Type B pancreatic cell (in vitro differentiated cells): ENCODE results near the gene PPP1R13B. TPM values are rescaled to one million over a fixed set of nuclear protein-coding genes. Genes with fewer than 3 reads are reported as not detected.

Experiments used
- DNase-seq: peaks from one replicate; pipeline ENCODE4 v3.0.0; 2021; ENCODE audit warnings: mixed read lengths; ENCODE audit not compliant: unreplicated experiment; ENCODE audit errors: extremely low spot score
- H3K27ac Mint-ChIP-seq: 2 replicates; pipeline ENCODE4 v1.8.0; 2021; ENCODE audit warnings: mild to moderate bottlenecking, mixed read lengths
- H3K27me3 Mint-ChIP-seq: 2 replicates; pipeline ENCODE4 v1.8.0; 2021; ENCODE audit warnings: mixed read lengths
- H3K36me3 Mint-ChIP-seq: 2 replicates; pipeline ENCODE4 v1.8.0; 2021; ENCODE audit warnings: mixed read lengths
- H3K4me1 Mint-ChIP-seq: one replicate; pipeline ENCODE4 v1.8.0; 2021; ENCODE audit warnings: mixed read lengths; ENCODE audit not compliant: unreplicated experiment
- H3K4me3 Mint-ChIP-seq: 2 replicates; pipeline ENCODE4 v1.8.0; 2021; ENCODE audit warnings: mild to moderate bottlenecking, mixed read lengths
- H3K9me3 Mint-ChIP-seq: 2 replicates; pipeline ENCODE4 v1.8.0; 2021; ENCODE audit warnings: mixed read lengths
- total RNA-seq: library from RNA; stranded (reverse); gene quantifications from 2 replicates; pipeline ENCODE4 v1.2.1, GENCODE V29; 2021; ENCODE audit warnings: low replicate concordance
- TF ChIP-seq, protein P1 (sequence below): fragments of 200-600 bp; sonication (generic); conservative IDR thresholded peaks from 2 replicates; pipeline ENCODE4 v1.5.0; 2021; ENCODE audit warnings: antibody characterized with exemption, mild to moderate bottlenecking

Gene PPP1R13B
- total RNA-seq, 1 donor from 2014 or later = 20.4 TPM

DNA sequence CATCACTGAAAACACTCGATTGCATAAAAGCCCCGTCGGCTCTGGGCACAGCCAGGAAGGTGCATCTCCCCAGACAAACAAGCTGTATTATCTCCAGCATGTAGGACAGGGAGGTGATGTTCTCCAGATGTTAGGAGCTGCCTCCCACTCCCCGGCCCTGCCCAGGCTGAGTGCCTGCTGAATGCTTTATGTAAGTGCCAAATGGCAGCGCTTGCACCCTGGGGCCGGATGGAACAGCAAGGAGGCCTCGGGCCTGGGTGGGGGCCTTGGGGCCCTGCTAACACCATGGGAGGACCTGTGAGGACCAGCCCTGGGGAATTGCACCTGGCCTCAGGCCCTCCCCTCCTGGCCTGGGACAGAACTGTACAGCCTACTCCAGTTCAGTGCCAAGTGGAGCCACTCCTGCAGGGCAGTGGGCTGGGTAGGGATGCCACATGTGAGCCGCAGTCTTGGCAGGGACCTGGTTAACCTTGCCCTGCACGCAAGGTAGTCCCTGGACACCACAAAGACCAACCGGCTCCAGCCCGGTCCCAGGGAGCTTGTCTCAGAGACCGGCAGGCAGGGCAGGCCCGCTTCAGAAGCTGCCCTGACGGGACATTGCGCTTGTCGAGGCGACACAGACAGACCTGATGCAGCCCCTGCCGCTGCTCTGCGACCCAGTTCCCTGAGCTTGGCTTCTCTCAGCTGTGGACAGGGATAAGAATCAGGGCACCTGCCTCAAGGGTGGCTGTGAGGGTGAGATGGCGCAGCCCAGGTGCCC lies 35.3 kb upstream of the PPP1R13B start:
- Mint-ChIP-seq H3K27ac (no peak overlapping the region), H3K4me1 (peaks cover 22% of the 10 kb centered on the region), H3K27me3 (peaks cover 3% of the 10 kb centered on the region), H3K9me3 (no peaks in the 10 kb centered on the region), H3K36me3 (no peaks in the 10 kb centered on the region), H3K4me3 (no peak overlapping the region)
- DNase-seq = no peak
- TF ChIP-seq, protein P1, sequence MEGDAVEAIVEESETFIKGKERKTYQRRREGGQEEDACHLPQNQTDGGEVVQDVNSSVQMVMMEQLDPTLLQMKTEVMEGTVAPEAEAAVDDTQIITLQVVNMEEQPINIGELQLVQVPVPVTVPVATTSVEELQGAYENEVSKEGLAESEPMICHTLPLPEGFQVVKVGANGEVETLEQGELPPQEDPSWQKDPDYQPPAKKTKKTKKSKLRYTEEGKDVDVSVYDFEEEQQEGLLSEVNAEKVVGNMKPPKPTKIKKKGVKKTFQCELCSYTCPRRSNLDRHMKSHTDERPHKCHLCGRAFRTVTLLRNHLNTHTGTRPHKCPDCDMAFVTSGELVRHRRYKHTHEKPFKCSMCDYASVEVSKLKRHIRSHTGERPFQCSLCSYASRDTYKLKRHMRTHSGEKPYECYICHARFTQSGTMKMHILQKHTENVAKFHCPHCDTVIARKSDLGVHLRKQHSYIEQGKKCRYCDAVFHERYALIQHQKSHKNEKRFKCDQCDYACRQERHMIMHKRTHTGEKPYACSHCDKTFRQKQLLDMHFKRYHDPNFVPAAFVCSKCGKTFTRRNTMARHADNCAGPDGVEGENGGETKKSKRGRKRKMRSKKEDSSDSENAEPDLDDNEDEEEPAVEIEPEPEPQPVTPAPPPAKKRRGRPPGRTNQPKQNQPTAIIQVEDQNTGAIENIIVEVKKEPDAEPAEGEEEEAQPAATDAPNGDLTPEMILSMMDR = no peak

DNA sequence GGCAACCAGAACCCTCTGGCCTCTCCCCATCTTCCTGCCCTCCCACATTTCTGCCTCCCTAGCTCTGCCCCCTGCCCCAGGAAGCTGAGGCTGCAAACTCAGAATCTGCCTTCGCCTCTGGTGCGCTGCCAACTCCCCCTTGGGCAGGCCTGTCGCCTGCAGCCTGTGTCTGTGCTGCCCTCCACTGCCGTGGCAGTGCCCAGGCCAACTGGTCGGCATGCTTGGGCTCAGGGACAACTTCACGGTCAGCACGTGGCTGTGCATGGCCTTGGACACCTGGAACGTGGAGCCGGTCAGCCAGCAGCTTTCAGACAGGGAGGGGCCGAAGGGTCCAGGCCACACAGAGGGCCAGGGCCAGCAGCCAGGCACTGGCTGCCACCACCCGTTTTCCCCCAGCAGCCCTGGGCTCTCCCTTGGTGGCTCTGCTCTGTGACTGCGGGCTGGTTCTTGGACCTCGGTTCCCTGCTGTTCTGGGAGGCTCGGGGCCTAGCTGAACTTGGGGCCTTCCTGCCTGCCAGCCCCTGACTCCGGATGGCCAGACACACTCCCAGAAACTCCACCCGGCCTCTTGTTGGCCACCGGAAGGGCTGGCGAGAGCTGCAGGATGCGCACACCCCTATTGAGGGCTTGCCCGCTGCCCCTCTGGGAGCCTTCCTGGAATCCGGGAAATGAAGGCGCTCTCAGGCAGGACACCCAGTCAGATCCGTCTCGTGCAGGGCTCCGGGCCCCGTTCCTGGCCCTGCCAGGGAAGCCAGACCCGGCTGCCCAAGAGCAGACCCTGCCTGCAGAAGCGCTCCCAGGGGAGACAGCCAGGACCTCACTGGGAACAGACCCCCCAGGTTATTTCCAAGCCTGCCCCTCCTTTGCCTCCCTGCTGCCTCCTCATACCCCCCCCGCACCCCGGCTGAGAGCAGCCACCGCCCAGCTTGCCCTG lies 34.2 kb upstream of the PPP1R13B start:
- Mint-ChIP-seq H3K27me3 (peaks cover 3% of the 10 kb centered on the region), H3K9me3 (no peaks in the 10 kb centered on the region), H3K27ac (no peak overlapping the region), H3K4me1 (peaks cover 19% of the 10 kb centered on the region), H3K36me3 (no peaks in the 10 kb centered on the region), H3K4me3 (no peak overlapping the region)
- TF ChIP-seq, protein P1 = no peak
- no peak for DNase-seq

DNA sequence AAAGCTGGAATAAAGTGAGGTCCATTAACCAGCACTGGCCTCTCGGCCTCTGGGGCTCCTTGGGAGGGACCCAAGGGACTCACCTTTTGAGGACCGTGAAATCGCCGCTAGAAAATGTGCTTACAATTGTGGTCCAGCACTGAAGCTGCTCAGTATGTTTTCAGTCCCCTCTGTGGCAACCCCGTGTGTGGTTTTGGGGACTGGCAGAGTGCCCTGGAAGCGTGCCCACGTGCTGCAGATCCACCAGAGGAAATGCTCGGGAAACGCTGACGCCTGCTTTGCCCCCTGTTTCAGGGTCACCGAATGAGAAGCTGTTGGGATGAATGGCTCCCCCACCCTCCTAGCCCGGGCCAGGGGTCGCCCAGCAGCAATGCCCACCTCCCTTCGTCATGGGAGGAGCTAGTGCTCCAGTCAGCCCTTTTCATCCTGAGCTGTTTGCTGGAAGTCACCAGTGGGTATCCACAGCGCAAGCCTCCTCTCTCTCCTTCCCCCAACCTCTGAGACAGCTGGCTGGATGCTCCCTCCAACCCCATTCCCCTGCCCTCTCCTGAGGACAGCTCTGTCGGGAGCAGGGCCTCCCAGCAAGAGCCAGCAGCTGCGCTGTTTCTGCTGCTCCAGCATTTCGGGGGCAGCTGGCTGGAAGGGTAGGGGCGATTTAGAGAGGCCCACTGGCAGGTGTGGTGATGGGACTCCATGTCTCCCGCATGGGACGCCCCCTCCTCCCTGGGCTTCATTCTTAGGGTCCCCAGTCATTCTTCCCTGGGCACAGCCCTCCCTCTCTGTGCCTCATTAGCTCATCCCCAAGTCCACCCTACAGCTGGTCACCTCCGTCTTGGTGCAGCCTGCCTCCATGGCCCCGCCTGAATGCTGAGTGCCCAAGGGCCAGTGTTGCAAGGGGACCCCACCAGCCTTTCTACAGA lies 33.2 kb upstream of the PPP1R13B start:
- Mint-ChIP-seq H3K4me1 (peaks cover 12% of the 10 kb centered on the region), H3K27me3 (no peaks in the 10 kb centered on the region), H3K9me3 (no peaks in the 10 kb centered on the region), H3K4me3 (peak overlapping the region; percentile 47), H3K36me3 (no peaks in the 10 kb centered on the region), H3K27ac (no peak overlapping the region)
- TF ChIP-seq, protein P1 = no peak
- no peak for DNase-seq

DNA sequence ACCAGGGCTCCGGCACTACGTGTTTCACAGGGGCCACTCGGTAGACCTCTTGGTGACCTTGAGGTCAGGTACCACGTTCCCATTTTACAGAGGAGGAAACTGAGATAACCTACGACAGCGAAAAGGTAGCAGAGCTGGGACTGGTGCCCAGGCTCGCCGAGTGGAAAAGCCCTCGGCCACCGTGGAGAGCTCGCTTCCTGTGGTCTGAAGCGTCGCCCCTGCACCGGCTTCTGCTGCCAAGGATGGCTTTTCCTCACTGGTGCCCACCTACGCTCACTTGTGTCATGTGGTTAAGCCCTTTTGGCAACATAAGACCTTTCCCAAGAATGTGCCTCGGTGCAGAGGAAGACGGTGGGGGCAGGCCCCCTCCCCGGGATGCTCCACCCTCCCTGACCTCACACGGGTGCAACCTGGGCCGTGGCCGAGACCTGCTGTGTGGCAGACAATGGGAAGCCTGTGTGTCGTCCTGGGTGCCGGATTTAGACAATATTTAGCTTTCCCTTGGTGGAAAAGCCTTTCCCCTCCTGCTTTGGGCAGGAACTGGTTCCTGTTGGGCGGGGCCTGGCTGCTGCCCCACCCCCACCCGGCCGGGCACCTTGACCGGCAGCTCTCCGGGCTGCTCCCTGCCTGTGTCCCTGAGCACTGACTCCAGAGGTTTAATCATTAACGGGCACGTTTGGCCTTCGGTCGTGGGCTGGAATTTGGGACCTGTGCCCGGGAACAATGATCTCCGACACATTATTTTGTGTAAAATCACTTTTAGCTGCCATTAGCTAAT lies 32.4 kb upstream of the PPP1R13B start:
- peak overlapping the region; percentile 47 for H3K4me3 Mint-ChIP-seq
- H3K4me1 Mint-ChIP-seq = peaks cover 12% of the 10 kb centered on the region
- H3K27me3 Mint-ChIP-seq = no peaks in the 10 kb centered on the region
- DNase-seq = no peak
- TF ChIP-seq, protein P1 = no peak
- no peaks in the 10 kb centered on the region for H3K36me3 Mint-ChIP-seq
- no peaks in the 10 kb centered on the region for H3K9me3 Mint-ChIP-seq
- no peak overlapping the region for H3K27ac Mint-ChIP-seq
